PC-3 (cell line): ENCODE measurements around the gene PKNOX2. TPM values are rescaled to one million over a fixed set of nuclear protein-coding genes. Genes with fewer than 3 reads are reported as not detected.

Experiments
- ATAC-seq: fragments of 200-7000 bp; cut with Tn5 transposase; 2 replicates; pipeline ENCODE4 v1.9.1; 2020; ENCODE audit warnings: mild to moderate bottlenecking, moderate library complexity
- BruUV-seq: library from RNA; stranded (reverse); fragments of 400-500 nt; replicated peaks from 2 replicates; lab custom pipeline; 2021; lab: Mats Ljungman, UMichigan
- CTCF ChIA-PET: fragments of 300-600 bp; sonication (Branson Sonifier 250); formaldehyde crosslinking; loops from one replicate; lab custom pipeline; 2022; ENCODE audit warnings: antibody characterized with exemption; lab: Charles Lee
- POLR2A ChIA-PET: fragments of 300-600 bp; sonication (Branson Sonifier 250); formaldehyde crosslinking; loops from one replicate; lab custom pipeline; 2022; ENCODE audit warnings: antibody characterized with exemption; ENCODE audit not compliant: unreplicated experiment; lab: Charles Lee
- DNase-seq: peaks from one replicate; pipeline ENCODE4 v3.0.0-alpha.2; 2015
- H2AFZ ChIP-seq: fragments of 300-600 bp; sonication (generic); 2 replicates; pipeline ENCODE4 v1.6.0; 2016; ENCODE audit warnings: antibody characterized with exemption, low read length
- H3F3A ChIP-seq: fragments of 300-600 bp; sonication (generic); one replicate; pipeline ENCODE4 v1.6.0; 2017; ENCODE audit warnings: antibody characterized with exemption, low read length, control low read depth, mild to moderate bottlenecking; ENCODE audit not compliant: unreplicated experiment
- H3K27ac ChIP-seq: fragments of 300-600 bp; sonication (generic); 2 replicates; pipeline ENCODE4 v1.5.1; 2016; ENCODE audit warnings: mild to moderate bottlenecking, low read length
- H3K27me3 ChIP-seq: fragments of 300-600 bp; sonication (generic); 2 replicates; pipeline ENCODE4 v1.6.1; 2016; ENCODE audit warnings: low read length, mixed read lengths
- H3K36me3 ChIP-seq: fragments of 300-600 bp; sonication (generic); 2 replicates; pipeline ENCODE4 v1.6.1; 2016; ENCODE audit warnings: low read depth, mixed run types, low read length, mixed read lengths
- H3K4me1 ChIP-seq: fragments of 300-600 bp; sonication (generic); 2 replicates; pipeline ENCODE4 v1.5.1; 2016; ENCODE audit warnings: low read length; ENCODE audit not compliant: insufficient read depth
- H3K4me2 ChIP-seq: fragments of 300-600 bp; sonication (generic); 2 replicates; pipeline ENCODE4 v1.6.0; 2016; ENCODE audit warnings: low read length
- H3K4me3 ChIP-seq: fragments of 300-600 bp; sonication (generic); 2 replicates; pipeline ENCODE4 v1.5.1; 2016; ENCODE audit warnings: mild to moderate bottlenecking, low read length, mixed read lengths
- H3K79me2 ChIP-seq: fragments of 300-600 bp; sonication (generic); 2 replicates; pipeline ENCODE4 v1.6.1; 2017; ENCODE audit warnings: low read length, mixed read lengths
- H3K9ac ChIP-seq: fragments of 300-600 bp; sonication (generic); 2 replicates; pipeline ENCODE4 v1.6.0; 2016; ENCODE audit warnings: mild to moderate bottlenecking, low read length
- H3K9me2 ChIP-seq: fragments of 300-600 bp; sonication (generic); replicated peaks from 2 replicates; pipeline ENCODE4 v1.6.1; 2016; ENCODE audit warnings: mixed run types, low read length, mixed read lengths
- H3K9me3 ChIP-seq: fragments of 300-600 bp; sonication (generic); 2 replicates; pipeline ENCODE4 v1.6.1; 2016; ENCODE audit warnings: low read length, mixed read lengths
- H4K20me1 ChIP-seq: fragments of 300-600 bp; sonication (generic); 2 replicates; pipeline ENCODE4 v1.6.1; 2016; ENCODE audit warnings: low read length, mixed read lengths
- EZH2 ChIP-seq: fragments of 300-600 bp; sonication (generic); IDR thresholded peaks from one replicate; pipeline ENCODE4 v1.6.1; 2017; ENCODE audit warnings: antibody characterized with exemption, mild to moderate bottlenecking, low read length; ENCODE audit not compliant: unreplicated experiment
- EZH2phosphoT487 ChIP-seq: fragments of 300-600 bp; sonication (generic); IDR thresholded peaks from 2 replicates; pipeline ENCODE4 v1.6.1; 2018; ENCODE audit warnings: mild to moderate bottlenecking, antibody characterized with exemption, low read length, borderline replicate concordance
- intact Hi-C: fragments of 100-400 bp; cut with micrococcal nuclease; formaldehyde crosslinking; loops from 2 replicates; pipeline ENCODE4 v1.9.0; 2023
- total RNA-seq: library from RNA; depleted of rRNA; stranded (reverse); fragments of >200 nt; gene quantifications from 2 replicates; pipeline ENCODE4 v1.2.3, GENCODE V29; 2014
- TF ChIP-seq, protein P1 (sequence below): fragments of 300-600 bp; sonication (generic); conservative IDR thresholded peaks from 2 replicates; pipeline ENCODE4 v1.5.1; 2017; ENCODE audit warnings: antibody characterized with exemption, low read depth, mild to moderate bottlenecking, low read length

Gene PKNOX2
- total RNA-seq, 1 experiment from 2014 or later = not detected

DNA sequence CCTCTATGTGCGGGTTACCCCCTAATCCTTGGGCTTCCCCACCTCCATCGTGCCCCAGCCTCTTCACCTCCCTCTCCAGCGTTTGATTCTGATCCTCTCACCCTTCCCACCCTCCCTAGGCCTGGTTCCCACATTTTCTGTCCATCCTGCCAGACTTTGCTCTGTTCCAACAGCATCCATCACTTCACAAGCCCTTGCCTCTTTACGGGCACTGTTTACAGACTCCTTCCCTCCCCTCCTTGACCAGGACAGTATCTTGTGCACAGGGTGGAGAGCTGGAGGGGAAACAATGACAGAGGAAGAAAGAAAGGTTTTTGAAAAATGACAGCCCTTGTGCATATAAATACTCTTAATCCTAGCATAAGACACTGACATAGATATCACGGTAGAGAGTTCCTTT lies 301.1 kb downstream of the PKNOX2 start:
- ChIA-PET POLR2A (no interaction called here), CTCF (no interaction called here)
- Histone ChIP-seq H3K79me2 (no peaks in the 10 kb centered on the region), H3K4me1 (no peaks in the 10 kb centered on the region), H3K36me3 (no peaks in the 10 kb centered on the region), H3K27ac (no peak overlapping the region), H3K4me3 (no peak overlapping the region), H4K20me1 (no peaks in the 10 kb centered on the region), H3K9me2 (no peaks in the 10 kb centered on the region), H3K4me2 (no peak overlapping the region), H3K9ac (no peak overlapping the region), H3K9me3 (no peaks in the 10 kb centered on the region), H2AFZ (no peak overlapping the region), H3K27me3 (peaks cover 36% of the 10 kb centered on the region; the same call in 1 of the 2 replicates), H3F3A (no peaks in the 10 kb centered on the region)
- intact Hi-C loops = no loop called here
- DNase-seq (no peak), ATAC-seq (no peak)
- BruUV-seq = no TSS peak
- TF ChIP-seq EZH2phosphoT487 (no peak), EZH2 (no peak)
- TF ChIP-seq, protein P1, sequence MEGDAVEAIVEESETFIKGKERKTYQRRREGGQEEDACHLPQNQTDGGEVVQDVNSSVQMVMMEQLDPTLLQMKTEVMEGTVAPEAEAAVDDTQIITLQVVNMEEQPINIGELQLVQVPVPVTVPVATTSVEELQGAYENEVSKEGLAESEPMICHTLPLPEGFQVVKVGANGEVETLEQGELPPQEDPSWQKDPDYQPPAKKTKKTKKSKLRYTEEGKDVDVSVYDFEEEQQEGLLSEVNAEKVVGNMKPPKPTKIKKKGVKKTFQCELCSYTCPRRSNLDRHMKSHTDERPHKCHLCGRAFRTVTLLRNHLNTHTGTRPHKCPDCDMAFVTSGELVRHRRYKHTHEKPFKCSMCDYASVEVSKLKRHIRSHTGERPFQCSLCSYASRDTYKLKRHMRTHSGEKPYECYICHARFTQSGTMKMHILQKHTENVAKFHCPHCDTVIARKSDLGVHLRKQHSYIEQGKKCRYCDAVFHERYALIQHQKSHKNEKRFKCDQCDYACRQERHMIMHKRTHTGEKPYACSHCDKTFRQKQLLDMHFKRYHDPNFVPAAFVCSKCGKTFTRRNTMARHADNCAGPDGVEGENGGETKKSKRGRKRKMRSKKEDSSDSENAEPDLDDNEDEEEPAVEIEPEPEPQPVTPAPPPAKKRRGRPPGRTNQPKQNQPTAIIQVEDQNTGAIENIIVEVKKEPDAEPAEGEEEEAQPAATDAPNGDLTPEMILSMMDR = no peak

DNA sequence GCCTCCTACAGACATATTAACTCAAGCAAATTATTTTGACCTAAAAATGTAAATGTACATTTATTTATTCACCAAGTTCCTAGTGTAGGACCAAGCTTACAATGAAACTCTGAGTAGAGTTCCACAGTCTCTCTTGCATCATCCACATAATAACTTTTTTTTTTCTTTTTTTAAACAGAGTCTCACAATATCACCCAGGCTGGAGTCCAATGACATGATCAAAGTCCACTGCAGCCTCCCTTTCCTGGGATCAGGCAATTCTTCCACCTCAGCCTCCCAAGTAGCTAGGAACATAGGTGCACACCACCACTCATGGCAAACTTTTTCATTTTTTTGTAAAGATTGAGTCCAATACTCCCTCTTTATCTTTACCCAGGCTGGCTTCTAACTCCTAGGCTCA lies 303.5 kb downstream of the PKNOX2 start:
- no peak overlapping the region for H2AFZ ChIP-seq
- H3K27me3 ChIP-seq = peaks cover 37% of the 10 kb centered on the region
- no peaks in the 10 kb centered on the region for H3K9me2 ChIP-seq
- no peaks in the 10 kb centered on the region for H3F3A ChIP-seq
- ChIA-PET POLR2A (no interaction called here), CTCF (no interaction called here)
- H3K36me3 ChIP-seq = no peaks in the 10 kb centered on the region
- H3K9me3 ChIP-seq = no peaks in the 10 kb centered on the region
- no peak for TF ChIP-seq EZH2phosphoT487
- no peak for TF ChIP-seq EZH2
- TF ChIP-seq, protein P1 = no peak
- H3K4me1 ChIP-seq = no peaks in the 10 kb centered on the region
- H3K9ac ChIP-seq = no peak overlapping the region
- ATAC-seq (no peak), DNase-seq (no peak)
- H3K79me2 ChIP-seq = no peaks in the 10 kb centered on the region
- H3K4me3 ChIP-seq = no peak overlapping the region
- intact Hi-C loops = no loop called here
- BruUV-seq = no TSS peak
- H3K4me2 ChIP-seq = no peak overlapping the region
- no peaks in the 10 kb centered on the region for H4K20me1 ChIP-seq
- H3K27ac ChIP-seq = no peak overlapping the region

DNA sequence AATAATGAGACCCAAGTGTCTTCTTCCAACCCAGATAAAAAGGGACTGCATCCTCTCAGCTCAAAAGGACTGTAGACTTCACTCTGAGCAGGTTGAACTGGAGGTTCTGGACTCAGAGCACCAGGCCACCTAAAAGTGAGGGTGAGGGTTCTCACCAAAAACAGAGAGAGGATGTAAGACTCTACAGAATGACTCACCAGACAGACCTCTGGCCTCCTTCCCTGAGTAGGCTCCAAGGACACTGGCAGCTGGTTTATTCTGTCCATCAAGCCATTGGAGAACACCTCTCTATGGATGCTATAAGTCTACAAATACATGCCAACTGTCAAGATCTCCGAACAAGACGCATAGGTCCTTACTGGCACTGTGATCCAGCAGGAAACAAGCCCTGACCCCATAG lies 304.3 kb downstream of the PKNOX2 start:
- H3K36me3 ChIP-seq = no peaks in the 10 kb centered on the region
- no peak overlapping the region for H3K9ac ChIP-seq
- TF ChIP-seq, protein P1 = no peak
- TF ChIP-seq EZH2 (no peak), EZH2phosphoT487 (no peak)
- ChIA-PET CTCF (no interaction called here), POLR2A (no interaction called here)
- peaks cover 37% of the 10 kb centered on the region for H3K27me3 ChIP-seq
- no peak overlapping the region for H3K27ac ChIP-seq
- H4K20me1 ChIP-seq = no peaks in the 10 kb centered on the region
- no TSS peak for BruUV-seq
- no peaks in the 10 kb centered on the region for H3K4me1 ChIP-seq
- H3F3A ChIP-seq = no peaks in the 10 kb centered on the region
- no peak overlapping the region for H2AFZ ChIP-seq
- H3K9me3 ChIP-seq = no peaks in the 10 kb centered on the region
- no peak for ATAC-seq
- no peak overlapping the region for H3K4me2 ChIP-seq
- H3K4me3 ChIP-seq = no peak overlapping the region
- intact Hi-C loops = no loop called here
- DNase-seq = no peak
- H3K79me2 ChIP-seq = no peaks in the 10 kb centered on the region
- no peaks in the 10 kb centered on the region for H3K9me2 ChIP-seq
